OCI-LY1 (cell line): ENCODE results near the gene TTC14.

Experiments used
- H2AFZ ChIP-seq: fragments of 200-600 bp; sonication (generic), shearing (Covaris generic); 2 replicates; pipeline ENCODE4 v1.6.0; 2014; ENCODE audit warnings: antibody characterized with exemption, mild to moderate bottlenecking, low read length
- H3F3A ChIP-seq: fragments of 200-600 bp; sonication (generic), shearing (Covaris generic); 2 replicates; pipeline ENCODE4 v1.6.0; 2014; ENCODE audit warnings: mild to moderate bottlenecking, antibody characterized with exemption, low read length, moderate library complexity; ENCODE audit not compliant: insufficient read depth
- H3K27ac ChIP-seq: fragments of 200-600 bp; sonication (generic); 2 replicates; pipeline ENCODE4 v1.5.1; 2014; ENCODE audit warnings: low read length, mixed run types, mild to moderate bottlenecking, low read depth; ENCODE audit not compliant: poor library complexity, severe bottlenecking
- H3K27me3 ChIP-seq: fragments of 200-600 bp; sonication (generic); 2 replicates; pipeline ENCODE4 v1.6.0; 2014; ENCODE audit warnings: antibody characterized with exemption, mild to moderate bottlenecking, low read length, moderate library complexity; ENCODE audit not compliant: insufficient read depth
- H3K36me3 ChIP-seq: fragments of 200-600 bp; sonication (generic); 2 replicates; pipeline ENCODE4 v1.6.1; 2014; ENCODE audit warnings: mild to moderate bottlenecking, antibody characterized with exemption, low read length, moderate library complexity, mixed read lengths; ENCODE audit not compliant: insufficient read depth
- H3K4me1 ChIP-seq: fragments of 200-600 bp; sonication (generic); 2 replicates; pipeline ENCODE4 v1.5.1; 2014; ENCODE audit warnings: mild to moderate bottlenecking, low read length, moderate library complexity; ENCODE audit not compliant: insufficient read depth, severe bottlenecking
- H3K4me2 ChIP-seq: fragments of 200-600 bp; sonication (generic), shearing (Covaris generic); 2 replicates; pipeline ENCODE4 v1.6.1; 2014; ENCODE audit warnings: low read length
- H3K4me3 ChIP-seq: fragments of 200-600 bp; sonication (generic); 2 replicates; pipeline ENCODE4 v1.5.1; 2014; ENCODE audit warnings: low read length, low read depth, mild to moderate bottlenecking, mixed read lengths; ENCODE audit not compliant: poor library complexity, severe bottlenecking
- H3K79me2 ChIP-seq: fragments of 200-600 bp; shearing (Covaris generic); 2 replicates; pipeline ENCODE4 v1.6.1; 2016; ENCODE audit warnings: mixed run types, low read length, mixed read lengths; ENCODE audit not compliant: insufficient read depth
- H3K9ac ChIP-seq: fragments of 200-600 bp; sonication (generic), shearing (Covaris generic); 2 replicates; pipeline ENCODE4 v1.6.1; 2014; ENCODE audit warnings: mild to moderate bottlenecking, low read length, mixed read lengths
- H3K9me2 ChIP-seq: fragments of 200-600 bp; sonication (generic), shearing (Covaris generic); 2 replicates; pipeline ENCODE4 v1.6.1; 2014; ENCODE audit warnings: low read depth, mild to moderate bottlenecking, low read length, mixed read lengths
- H3K9me3 ChIP-seq: fragments of 200-600 bp; shearing (Covaris generic); 2 replicates; pipeline ENCODE4 v1.6.1; 2014; ENCODE audit warnings: low read length, mixed read lengths
- H4K20me1 ChIP-seq: fragments of 200-600 bp; sonication (generic), shearing (Covaris generic); 2 replicates; pipeline ENCODE4 v1.6.0; 2016; ENCODE audit warnings: mild to moderate bottlenecking, low read length; ENCODE audit not compliant: insufficient read depth
- EZH2 ChIP-seq: fragments of 200-600 bp; sonication (generic), shearing (Covaris generic); IDR thresholded peaks from 2 replicates; pipeline ENCODE4 v1.8.0; 2017; ENCODE audit warnings: borderline replicate concordance, mixed run types, mild to moderate bottlenecking, antibody characterized with exemption, low read length, moderate library complexity, mixed read lengths
- TF ChIP-seq, protein P1 (sequence below): fragments of 200-600 bp; sonication (generic), shearing (Covaris generic); IDR thresholded peaks from 2 replicates; pipeline ENCODE4 v1.5.1; 2017; ENCODE audit warnings: mild to moderate bottlenecking, antibody characterized with exemption, low read length, moderate library complexity, mixed read lengths

TTC14 gene, protein sequence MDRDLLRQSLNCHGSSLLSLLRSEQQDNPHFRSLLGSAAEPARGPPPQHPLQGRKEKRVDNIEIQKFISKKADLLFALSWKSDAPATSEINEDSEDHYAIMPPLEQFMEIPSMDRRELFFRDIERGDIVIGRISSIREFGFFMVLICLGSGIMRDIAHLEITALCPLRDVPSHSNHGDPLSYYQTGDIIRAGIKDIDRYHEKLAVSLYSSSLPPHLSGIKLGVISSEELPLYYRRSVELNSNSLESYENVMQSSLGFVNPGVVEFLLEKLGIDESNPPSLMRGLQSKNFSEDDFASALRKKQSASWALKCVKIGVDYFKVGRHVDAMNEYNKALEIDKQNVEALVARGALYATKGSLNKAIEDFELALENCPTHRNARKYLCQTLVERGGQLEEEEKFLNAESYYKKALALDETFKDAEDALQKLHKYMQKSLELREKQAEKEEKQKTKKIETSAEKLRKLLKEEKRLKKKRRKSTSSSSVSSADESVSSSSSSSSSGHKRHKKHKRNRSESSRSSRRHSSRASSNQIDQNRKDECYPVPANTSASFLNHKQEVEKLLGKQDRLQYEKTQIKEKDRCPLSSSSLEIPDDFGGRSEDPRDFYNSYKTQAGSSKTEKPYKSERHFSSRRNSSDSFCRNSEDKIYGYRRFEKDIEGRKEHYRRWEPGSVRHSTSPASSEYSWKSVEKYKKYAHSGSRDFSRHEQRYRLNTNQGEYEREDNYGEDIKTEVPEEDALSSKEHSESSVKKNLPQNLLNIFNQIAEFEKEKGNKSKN

DNA sequence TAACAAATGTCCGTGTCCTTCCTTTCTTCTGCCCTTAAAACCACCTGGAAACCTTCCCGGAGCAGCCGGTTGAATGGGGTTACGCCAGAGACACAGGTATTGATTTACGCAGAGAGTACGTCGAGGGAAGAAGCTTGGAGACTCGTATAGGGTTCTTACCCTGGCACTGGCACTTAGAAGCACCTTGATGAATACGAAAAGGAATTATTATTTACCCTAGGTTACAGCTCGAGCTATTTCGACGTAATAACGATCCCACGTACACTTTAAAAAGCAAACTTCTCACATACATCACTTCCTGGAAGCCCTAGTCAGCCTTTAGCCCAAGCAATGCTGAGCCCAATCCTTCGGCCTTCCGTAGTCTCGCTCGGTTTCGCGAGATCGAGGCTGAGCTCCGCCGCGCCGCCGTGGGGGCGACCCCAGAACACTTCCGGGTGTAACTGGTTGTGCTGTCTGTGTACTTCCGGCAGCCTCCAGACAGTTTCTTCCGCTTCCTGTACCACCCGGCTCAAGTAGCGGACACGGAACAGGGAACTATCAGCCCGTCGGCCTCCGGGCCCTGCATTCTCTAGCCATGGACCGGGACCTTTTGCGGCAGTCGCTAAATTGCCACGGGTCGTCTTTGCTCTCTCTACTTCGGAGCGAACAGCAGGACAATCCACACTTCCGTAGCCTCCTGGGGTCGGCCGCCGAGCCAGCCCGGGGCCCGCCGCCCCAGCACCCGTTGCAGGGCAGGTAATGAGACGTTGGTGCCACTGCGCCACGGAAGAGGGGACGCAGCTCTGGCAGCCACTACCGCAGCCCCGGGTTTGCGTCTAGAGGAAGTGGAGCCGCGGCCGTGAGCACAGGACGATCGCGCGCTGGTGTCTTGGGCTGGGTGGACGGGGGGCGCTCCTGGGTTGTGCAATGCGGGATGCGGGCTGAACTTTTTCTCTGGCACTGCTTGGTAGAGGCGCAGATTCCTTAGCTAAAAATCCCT, at the start of gene TTC14:
TTC14 (plus strand) TSS at position 476 of the 979 bp plus-strand sequence; CDS start at position 575, 99 bp downstream.
- H3K79me2 ChIP-seq = peaks cover 20% of the 10 kb centered on the region
- peaks cover 34% of the 10 kb centered on the region for H3K36me3 ChIP-seq
- H3K27ac ChIP-seq = peak within 1 kb of the TSS; percentile 81
- peak within 1 kb of the TSS; percentile 88 for H2AFZ ChIP-seq
- peak within 1 kb of the TSS; percentile 76 for H3K9ac ChIP-seq
- H3K9me2 ChIP-seq = no peaks in the 10 kb centered on the region
- peaks cover 21% of the 10 kb centered on the region for H3K4me1 ChIP-seq
- H3K4me3 ChIP-seq = peak within 1 kb of the TSS; percentile 70
- peaks cover 2% of the 10 kb centered on the region; the same call in 1 of the 2 replicates for H4K20me1 ChIP-seq
- no peaks in the 10 kb centered on the region for H3F3A ChIP-seq
- peaks cover 3% of the 10 kb centered on the region; the same call in 1 of the 2 replicates for H3K9me3 ChIP-seq
- TF ChIP-seq, protein P1, sequence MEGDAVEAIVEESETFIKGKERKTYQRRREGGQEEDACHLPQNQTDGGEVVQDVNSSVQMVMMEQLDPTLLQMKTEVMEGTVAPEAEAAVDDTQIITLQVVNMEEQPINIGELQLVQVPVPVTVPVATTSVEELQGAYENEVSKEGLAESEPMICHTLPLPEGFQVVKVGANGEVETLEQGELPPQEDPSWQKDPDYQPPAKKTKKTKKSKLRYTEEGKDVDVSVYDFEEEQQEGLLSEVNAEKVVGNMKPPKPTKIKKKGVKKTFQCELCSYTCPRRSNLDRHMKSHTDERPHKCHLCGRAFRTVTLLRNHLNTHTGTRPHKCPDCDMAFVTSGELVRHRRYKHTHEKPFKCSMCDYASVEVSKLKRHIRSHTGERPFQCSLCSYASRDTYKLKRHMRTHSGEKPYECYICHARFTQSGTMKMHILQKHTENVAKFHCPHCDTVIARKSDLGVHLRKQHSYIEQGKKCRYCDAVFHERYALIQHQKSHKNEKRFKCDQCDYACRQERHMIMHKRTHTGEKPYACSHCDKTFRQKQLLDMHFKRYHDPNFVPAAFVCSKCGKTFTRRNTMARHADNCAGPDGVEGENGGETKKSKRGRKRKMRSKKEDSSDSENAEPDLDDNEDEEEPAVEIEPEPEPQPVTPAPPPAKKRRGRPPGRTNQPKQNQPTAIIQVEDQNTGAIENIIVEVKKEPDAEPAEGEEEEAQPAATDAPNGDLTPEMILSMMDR = peak; percentile 44; the same call in 1 of the 2 replicates
- TF ChIP-seq EZH2 = no peak
- no peaks in the 10 kb centered on the region for H3K27me3 ChIP-seq
- peak within 1 kb of the TSS; percentile 77 for H3K4me2 ChIP-seq

DNA sequence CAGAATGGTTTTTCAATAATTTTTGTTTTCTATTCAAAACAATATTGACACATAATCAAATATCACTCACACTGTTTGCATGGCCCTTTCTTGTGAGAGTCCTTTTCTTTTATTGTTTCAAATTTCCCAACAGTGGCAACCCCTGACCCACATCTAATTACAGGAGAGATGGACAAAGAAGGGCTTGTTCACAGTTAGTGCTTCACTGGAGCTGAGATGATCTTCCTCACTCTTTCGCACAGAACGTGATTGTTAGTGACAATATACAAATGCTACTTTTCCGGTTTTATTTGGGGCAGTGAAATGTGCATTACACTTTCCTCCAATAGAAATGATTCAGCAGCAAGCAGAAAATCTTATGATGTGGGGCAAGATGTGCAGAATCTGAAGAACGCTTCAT, 38.6 kb upstream of the TTC14 start:
- Histone ChIP-seq H3K9me3 (no peaks in the 10 kb centered on the region), H3K9me2 (no peaks in the 10 kb centered on the region), H3K4me2 (no peak overlapping the region), H2AFZ (no peak overlapping the region), H3K36me3 (no peaks in the 10 kb centered on the region), H3K9ac (no peak overlapping the region), H3K4me1 (no peaks in the 10 kb centered on the region), H3F3A (no peaks in the 10 kb centered on the region), H4K20me1 (no peaks in the 10 kb centered on the region), H3K4me3 (no peak overlapping the region), H3K27ac (no peak overlapping the region), H3K27me3 (no peaks in the 10 kb centered on the region), H3K79me2 (no peaks in the 10 kb centered on the region)
- TF ChIP-seq EZH2 = no peak
- TF ChIP-seq, protein P1 = no peak

DNA sequence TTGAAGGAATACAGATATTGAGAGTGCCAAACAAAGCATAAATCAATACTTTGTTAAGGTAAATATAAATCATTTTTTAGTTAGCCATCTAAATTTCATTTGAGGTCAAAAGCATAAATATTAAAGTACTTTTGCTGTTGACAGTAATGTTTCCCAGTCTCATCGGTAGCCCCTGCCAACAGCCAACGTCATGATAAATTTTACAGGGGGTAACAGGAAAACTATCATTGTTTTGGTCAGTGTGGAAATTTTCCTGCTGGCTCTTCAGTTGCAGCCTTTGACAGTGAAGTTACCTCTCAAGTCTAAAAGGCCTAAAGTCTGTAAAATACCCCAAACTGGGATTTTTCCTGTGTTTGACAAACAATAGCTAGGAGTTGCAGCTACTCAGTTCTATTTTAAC, 37.3 kb upstream of the TTC14 start:
- no peak for TF ChIP-seq EZH2
- TF ChIP-seq, protein P1 = no peak

More for the DNA sequence above, 37.3 kb upstream of the TTC14 start:
- Histone ChIP-seq H3K9me3 (no peaks in the 10 kb centered on the region), H3K27ac (no peak overlapping the region), H3K9ac (no peak overlapping the region), H3K4me3 (no peak overlapping the region), H3K27me3 (no peaks in the 10 kb centered on the region; the same call in 1 of the 2 replicates), H4K20me1 (no peaks in the 10 kb centered on the region), H2AFZ (no peak overlapping the region), H3K4me2 (no peak overlapping the region), H3K36me3 (no peaks in the 10 kb centered on the region), H3F3A (no peaks in the 10 kb centered on the region), H3K79me2 (no peaks in the 10 kb centered on the region), H3K9me2 (no peaks in the 10 kb centered on the region), H3K4me1 (no peaks in the 10 kb centered on the region)
